Ishikawa (cell line): ENCODE data around the gene PTCSC3.

ENCODE experiments used
- CEBPB ChIP-seq: IDR thresholded peaks from 2 replicates; pipeline ENCODE4 v1.6.1; 2012
- CREB1 ChIP-seq: IDR thresholded peaks from 2 replicates; pipeline ENCODE4 v1.6.1; 2012; ENCODE audit warnings: low read depth
- EGR1 ChIP-seq: IDR thresholded peaks from 2 replicates; pipeline ENCODE4 v1.6.1; 2012
- EP300 ChIP-seq: IDR thresholded peaks from 2 replicates; pipeline ENCODE4 v1.6.1; 2012; ENCODE audit warnings: borderline replicate concordance
- FOXM1 ChIP-seq: IDR thresholded peaks from 2 replicates; pipeline ENCODE4 v1.6.1; 2012; ENCODE audit warnings: low read depth, borderline replicate concordance
- NFIC ChIP-seq: IDR thresholded peaks from 2 replicates; pipeline ENCODE4 v1.6.1; 2012
- RAD21 ChIP-seq: IDR thresholded peaks from 2 replicates; pipeline ENCODE4 v1.6.1; 2012; ENCODE audit warnings: low read depth
- TAF1 ChIP-seq: IDR thresholded peaks from 2 replicates; pipeline ENCODE4 v1.6.1; 2012; ENCODE audit warnings: low read depth, mild to moderate bottlenecking
- TCF12 ChIP-seq: IDR thresholded peaks from 2 replicates; pipeline ENCODE4 v1.6.1; 2012; ENCODE audit warnings: low read depth
- TEAD4 ChIP-seq: IDR thresholded peaks from 2 replicates; pipeline ENCODE4 v1.6.1; 2012
- YY1 ChIP-seq: IDR thresholded peaks from 2 replicates; pipeline ENCODE4 v1.6.1; 2012; ENCODE audit warnings: low read depth
- ZBTB7A ChIP-seq: IDR thresholded peaks from 2 replicates; pipeline ENCODE4 v1.6.1; 2012; ENCODE audit warnings: low read depth
- TF ChIP-seq, protein P1 (sequence below): IDR thresholded peaks from 2 replicates; pipeline ENCODE4 v1.6.1; 2012
- TF ChIP-seq, protein P2 (sequence below): IDR thresholded peaks from 2 replicates; pipeline ENCODE4 v1.6.1; 2012
- TF ChIP-seq, protein P3 (sequence below): IDR thresholded peaks from 2 replicates; pipeline ENCODE4 v1.6.1; 2012; ENCODE audit warnings: low read depth, mild to moderate bottlenecking

The PTCSC3 gene

DNA sequence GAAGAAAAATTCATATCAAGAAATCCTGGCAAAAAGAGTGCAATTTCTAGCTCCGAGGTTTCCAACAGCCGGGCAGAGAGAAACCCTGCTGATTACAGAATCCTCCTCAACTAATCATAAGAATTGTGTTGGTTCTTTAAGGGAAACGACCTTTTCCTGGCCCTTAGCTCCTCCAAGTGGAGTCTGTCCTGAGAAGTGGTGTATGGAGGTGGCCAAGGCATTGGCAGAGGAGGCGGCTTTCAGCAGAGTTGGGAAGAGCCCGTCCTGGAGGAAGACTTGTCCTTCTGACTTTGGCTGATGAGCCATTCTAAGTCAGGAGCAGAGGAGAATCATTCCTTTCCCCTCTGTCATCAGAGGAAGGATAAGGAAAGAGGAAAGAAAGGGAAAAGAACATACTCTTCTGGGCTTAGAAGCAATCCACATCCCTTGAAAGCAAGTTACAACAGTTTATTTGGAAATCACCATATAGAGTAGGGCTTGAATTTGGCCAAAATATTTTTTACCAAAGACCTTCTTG lies 46.5 kb upstream of the PTCSC3 start:
- TF ChIP-seq YY1 (no peak), RAD21 (no peak), FOXM1 (no peak), NFIC (no peak), TEAD4 (no peak), TAF1 (no peak), TCF12 (no peak), ZBTB7A (no peak), EP300 (no peak), CEBPB (no peak), EGR1 (no peak), CREB1 (no peak)
- TF ChIP-seq, protein P1, sequence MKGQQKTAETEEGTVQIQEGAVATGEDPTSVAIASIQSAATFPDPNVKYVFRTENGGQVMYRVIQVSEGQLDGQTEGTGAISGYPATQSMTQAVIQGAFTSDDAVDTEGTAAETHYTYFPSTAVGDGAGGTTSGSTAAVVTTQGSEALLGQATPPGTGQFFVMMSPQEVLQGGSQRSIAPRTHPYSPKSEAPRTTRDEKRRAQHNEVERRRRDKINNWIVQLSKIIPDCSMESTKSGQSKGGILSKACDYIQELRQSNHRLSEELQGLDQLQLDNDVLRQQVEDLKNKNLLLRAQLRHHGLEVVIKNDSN, result no peak
- TF ChIP-seq, protein P2, sequence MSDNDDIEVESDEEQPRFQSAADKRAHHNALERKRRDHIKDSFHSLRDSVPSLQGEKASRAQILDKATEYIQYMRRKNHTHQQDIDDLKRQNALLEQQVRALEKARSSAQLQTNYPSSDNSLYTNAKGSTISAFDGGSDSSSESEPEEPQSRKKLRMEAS, result no peak
- TF ChIP-seq, protein P3, sequence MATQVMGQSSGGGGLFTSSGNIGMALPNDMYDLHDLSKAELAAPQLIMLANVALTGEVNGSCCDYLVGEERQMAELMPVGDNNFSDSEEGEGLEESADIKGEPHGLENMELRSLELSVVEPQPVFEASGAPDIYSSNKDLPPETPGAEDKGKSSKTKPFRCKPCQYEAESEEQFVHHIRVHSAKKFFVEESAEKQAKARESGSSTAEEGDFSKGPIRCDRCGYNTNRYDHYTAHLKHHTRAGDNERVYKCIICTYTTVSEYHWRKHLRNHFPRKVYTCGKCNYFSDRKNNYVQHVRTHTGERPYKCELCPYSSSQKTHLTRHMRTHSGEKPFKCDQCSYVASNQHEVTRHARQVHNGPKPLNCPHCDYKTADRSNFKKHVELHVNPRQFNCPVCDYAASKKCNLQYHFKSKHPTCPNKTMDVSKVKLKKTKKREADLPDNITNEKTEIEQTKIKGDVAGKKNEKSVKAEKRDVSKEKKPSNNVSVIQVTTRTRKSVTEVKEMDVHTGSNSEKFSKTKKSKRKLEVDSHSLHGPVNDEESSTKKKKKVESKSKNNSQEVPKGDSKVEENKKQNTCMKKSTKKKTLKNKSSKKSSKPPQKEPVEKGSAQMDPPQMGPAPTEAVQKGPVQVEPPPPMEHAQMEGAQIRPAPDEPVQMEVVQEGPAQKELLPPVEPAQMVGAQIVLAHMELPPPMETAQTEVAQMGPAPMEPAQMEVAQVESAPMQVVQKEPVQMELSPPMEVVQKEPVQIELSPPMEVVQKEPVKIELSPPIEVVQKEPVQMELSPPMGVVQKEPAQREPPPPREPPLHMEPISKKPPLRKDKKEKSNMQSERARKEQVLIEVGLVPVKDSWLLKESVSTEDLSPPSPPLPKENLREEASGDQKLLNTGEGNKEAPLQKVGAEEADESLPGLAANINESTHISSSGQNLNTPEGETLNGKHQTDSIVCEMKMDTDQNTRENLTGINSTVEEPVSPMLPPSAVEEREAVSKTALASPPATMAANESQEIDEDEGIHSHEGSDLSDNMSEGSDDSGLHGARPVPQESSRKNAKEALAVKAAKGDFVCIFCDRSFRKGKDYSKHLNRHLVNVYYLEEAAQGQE, result no peak

DNA sequence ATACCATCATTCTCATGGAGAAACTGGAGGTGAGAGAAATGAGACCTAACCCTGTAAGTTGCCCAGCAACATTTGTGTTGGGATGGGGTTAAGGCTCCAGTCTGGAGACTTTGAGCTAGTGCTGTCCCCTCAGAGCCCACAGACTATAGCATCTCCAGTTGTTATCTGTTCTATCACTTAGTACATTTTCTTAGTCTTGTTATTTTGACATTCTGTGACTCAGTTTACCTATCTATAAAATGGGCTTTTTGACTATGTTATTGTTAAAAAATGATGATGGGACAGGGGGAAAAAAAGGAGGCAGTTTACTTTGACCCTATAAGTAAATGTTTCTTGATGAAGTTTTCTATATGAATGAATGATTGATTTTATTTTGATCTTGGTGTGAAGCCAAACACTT lies 45.8 kb upstream of the PTCSC3 start:
- TF ChIP-seq FOXM1 (no peak), NFIC (no peak), TEAD4 (no peak), TAF1 (no peak), RAD21 (no peak), TCF12 (no peak), EGR1 (no peak), CEBPB (no peak), ZBTB7A (no peak), YY1 (no peak), CREB1 (no peak), EP300 (no peak)
- TF ChIP-seq, protein P2, result no peak
- TF ChIP-seq, protein P1, result no peak
- TF ChIP-seq, protein P3, result no peak

DNA sequence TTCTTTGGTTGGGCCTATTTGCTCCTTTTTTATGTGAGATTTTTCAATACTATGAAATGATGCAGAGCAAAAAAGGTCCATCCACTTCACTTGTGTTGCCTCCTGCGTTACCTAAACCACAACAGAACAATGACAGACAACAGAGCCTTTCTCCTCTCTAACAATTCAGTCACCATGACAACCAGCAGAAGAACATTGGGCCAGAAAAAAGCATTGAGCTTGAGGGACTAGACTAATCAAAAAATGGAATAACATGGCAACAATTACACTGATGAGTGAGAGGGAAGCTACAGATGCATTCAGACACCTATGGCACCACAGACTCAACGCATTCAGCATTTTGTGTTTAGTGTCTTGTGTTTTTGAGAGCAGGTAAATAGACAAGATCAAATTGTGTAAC lies 44.6 kb upstream of the PTCSC3 start:
- TF ChIP-seq CREB1 (no peak), FOXM1 (no peak), NFIC (no peak), TEAD4 (no peak), RAD21 (no peak), YY1 (no peak), CEBPB (no peak), TCF12 (no peak), ZBTB7A (no peak), TAF1 (no peak), EP300 (no peak), EGR1 (no peak)
- TF ChIP-seq, protein P1, result no peak
- TF ChIP-seq, protein P3, result no peak
- TF ChIP-seq, protein P2, result no peak
